ENCODE results near the gene RFXANK. TPM values are rescaled to one million over a fixed set of nuclear protein-coding genes. Genes with fewer than 3 reads are reported as not detected.
A peak's percentile ranks its signal among the peaks of the same experiment; 100 is the strongest.

The RFXANK gene
- total RNA-seq, 8 experiments from 2014 or later = 43.6 to 172 (median 88.6) TPM

- 0 to 21% (median 7%) methylated on average over 1 to 5 of the region's 11 CpGs; no CpG with 5 or more reads in 4 of the 10 experiments for WGBS, 10 experiments
- no peak overlapping the region for H3K27ac ChIP-seq
Measured at GRCh38 chr19:19202707-19203011, 10.6 kb downstream of the RFXANK start.

GRCh38 chr19:19203012-19203856 is 11.2 kb downstream of the RFXANK start, which contains the start of gene NR2C2AP:
Gene NR2C2AP, minus strand, starts transcription at chr19:19203414. Its CDS starts 354 bp downstream, at chr19:19203060.
- peak; percentile 83 to 93 (median 91) for ATAC-seq (replicated peaks in 6 of 8)
- Histone ChIP-seq H3K4me1 (replicated peaks in 1 of 2) (peaks cover 9 to 11% of the 10 kb centered on the region in 2 donors), H3K4me3 (peak within 1 kb of the TSS; percentile 51 to 77 (median 61)), H3K27ac (no peak within 1 kb of the TSS)
- WGBS, 10 experiments = 0 to 40% (median 13%) methylated on average over 2 to 32 of the region's 60 CpGs; no CpG with 5 or more reads in 1 of the 10 experiments
- in situ Hi-C loops (cut with MboI; ENCODE audit: low pct_unique_long_range_greater_than_20kb in 2 of 9, low sequenced_read_pairs in 9 of 9, unreplicated experiment in 9 of 9) = no loop called here

More at GRCh38 chr19:19202707-19203011, 10.6 kb downstream of the RFXANK start:
- peaks cover 6 to 8% of the 10 kb centered on the region in 2 donors for H3K4me1 ChIP-seq (replicated peaks in 1 of 2)
- peak overlapping the region; percentile 51 to 77 (median 61) for H3K4me3 ChIP-seq
- ATAC-seq (replicated peaks in 6 of 8) = no peak
- in situ Hi-C loops (cut with MboI; ENCODE audit: low pct_unique_long_range_greater_than_20kb in 2 of 9, low sequenced_read_pairs in 9 of 9, unreplicated experiment in 9 of 9) = no loop called here

- ATAC-seq (replicated peaks in 6 of 8) = no peak
- WGBS, 10 experiments = 30 to 97% (median 68%) methylated on average over 1 to 10 of the region's 13 CpGs; no CpG with 5 or more reads in 3 of the 10 experiments
- H3K27ac ChIP-seq = no peak overlapping the region
- H3K4me1 ChIP-seq (replicated peaks in 1 of 2) = peaks cover 14 to 16% of the 10 kb centered on the region in 2 donors
- in situ Hi-C loops (cut with MboI; ENCODE audit: low pct_unique_long_range_greater_than_20kb in 2 of 9, low sequenced_read_pairs in 9 of 9, unreplicated experiment in 9 of 9) = no loop called here
- H3K4me3 ChIP-seq = no peak overlapping the region
Measured at GRCh38 chr19:19204181-19204580, 12.1 kb downstream of the RFXANK start.

- H3K27ac ChIP-seq = no peak overlapping the region
- in situ Hi-C loops (cut with MboI; ENCODE audit: low pct_unique_long_range_greater_than_20kb in 2 of 9, low sequenced_read_pairs in 9 of 9, unreplicated experiment in 9 of 9) = no loop called here
- H3K4me1 ChIP-seq (replicated peaks in 1 of 2) = peaks cover 14 to 16% of the 10 kb centered on the region in 2 donors
- no peak overlapping the region for H3K4me3 ChIP-seq
- no peak for ATAC-seq (replicated peaks in 6 of 8)
- 26 to 79% (median 48%) methylated on average over 2 to 10 of the region's 14 CpGs; no CpG with 5 or more reads in 4 of the 10 experiments for WGBS, 10 experiments
Measured at GRCh38 chr19:19205416-19206410, 13.7 kb downstream of the RFXANK start.

GRCh38 chr19:19206938-19207337 is 14.9 kb downstream of the RFXANK start:
- Histone ChIP-seq H3K4me1 (replicated peaks in 1 of 2) (peaks cover 14 to 18% of the 10 kb centered on the region in 2 donors), H3K27ac (no peak overlapping the region), H3K4me3 (no peak overlapping the region)
- in situ Hi-C loops (cut with MboI; ENCODE audit: low pct_unique_long_range_greater_than_20kb in 2 of 9, low sequenced_read_pairs in 9 of 9, unreplicated experiment in 9 of 9) = no loop called here
- no peak for ATAC-seq (replicated peaks in 6 of 8)
- WGBS, 10 experiments = 20 to 66% (median 43%) methylated on average over 1 to 4 of the region's 5 CpGs; no CpG with 5 or more reads in 5 of the 10 experiments

GRCh38 chr19:19207637-19208572 is 15.8 kb downstream of the RFXANK start:
- in situ Hi-C loops (cut with MboI; ENCODE audit: low pct_unique_long_range_greater_than_20kb in 2 of 9, low sequenced_read_pairs in 9 of 9, unreplicated experiment in 9 of 9) = no loop called here
- WGBS, 10 experiments = 0 to 100% (median 74%) methylated on average over 1 to 2 of the region's 8 CpGs; no CpG with 5 or more reads in 5 of the 10 experiments
- H3K27ac ChIP-seq = no peak overlapping the region
- no peak overlapping the region for H3K4me3 ChIP-seq
- ATAC-seq (replicated peaks in 6 of 8) = peak in 4 of 8 experiments; percentile 11 to 52 (median 41)
- peaks cover 11 to 16% of the 10 kb centered on the region in 2 donors for H3K4me1 ChIP-seq (replicated peaks in 1 of 2)

- H3K4me1 ChIP-seq (replicated peaks in 1 of 2) = peaks cover 24 to 28% of the 10 kb centered on the region in 2 donors
- no peak overlapping the region for H3K27ac ChIP-seq
- no peak for ATAC-seq (replicated peaks in 6 of 8)
- whole genome bisulfite sequencing, 10 experiments = 43 to 100% (median 76%) methylated on average over 1 to 4 of the region's 9 CpGs; no CpG with 5 or more reads in 4 of the 10 experiments
- no peak overlapping the region for H3K4me3 ChIP-seq
- in situ Hi-C loops (cut with MboI; ENCODE audit: low pct_unique_long_range_greater_than_20kb in 2 of 9, low sequenced_read_pairs in 9 of 9, unreplicated experiment in 9 of 9) = no loop called here
Measured at GRCh38 chr19:19209372-19209771, 17.3 kb downstream of the RFXANK start.

- peak in 6 of 8 experiments; percentile 45 to 85 (median 78) for ATAC-seq (replicated peaks in 6 of 8)
- Histone ChIP-seq H3K4me1 (replicated peaks in 1 of 2) (peaks cover 26 to 28% of the 10 kb centered on the region in 2 donors), H3K27ac (peak within 1 kb of the TSS in 1 of 2 donors; percentile 45), H3K4me3 (peak within 1 kb of the TSS; percentile 45 to 94 (median 75))
- 0 to 83% (median 20%) methylated on average over 1 to 8 of the region's 54 CpGs; no CpG with 5 or more reads in 3 of the 10 experiments for WGBS, 10 experiments
- in situ Hi-C loops (cut with MboI; ENCODE audit: low pct_unique_long_range_greater_than_20kb in 2 of 9, low sequenced_read_pairs in 9 of 9, unreplicated experiment in 9 of 9) = no loop called here
Measured at GRCh38 chr19:19211499-19212420, 19.7 kb downstream of the RFXANK start, which contains the start of gene NCAN. Gene NCAN, plus strand, starts transcription at chr19:19211958. Its CDS starts 4,996 bp downstream, at chr19:19216954.

- peak overlapping the region; percentile 45 to 94 (median 75) for H3K4me3 ChIP-seq
- peak overlapping the region in 1 of 2 donors; percentile 39 for H3K27ac ChIP-seq
- in situ Hi-C loops (cut with MboI; ENCODE audit: low pct_unique_long_range_greater_than_20kb in 2 of 9, low sequenced_read_pairs in 9 of 9, unreplicated experiment in 9 of 9) = no loop called here
- WGBS, 10 experiments = no CpG with 5 or more reads among the region's 7 CpGs
- peaks cover 26 to 28% of the 10 kb centered on the region in 2 donors for H3K4me1 ChIP-seq (replicated peaks in 1 of 2)
- peak in 2 of 8 experiments; percentile 2 to 9 for ATAC-seq (replicated peaks in 6 of 8)
Measured at GRCh38 chr19:19212916-19213315, 20.9 kb downstream of the RFXANK start.

- no peak overlapping the region for H3K27ac ChIP-seq
- WGBS, 10 experiments = 11 to 40% methylated on average over 1 to 3 of the region's 21 CpGs; no CpG with 5 or more reads in 8 of the 10 experiments
- peak overlapping the region; percentile 45 to 94 (median 75) for H3K4me3 ChIP-seq
- peaks cover 19 to 21% of the 10 kb centered on the region in 2 donors for H3K4me1 ChIP-seq (replicated peaks in 1 of 2)
- in situ Hi-C loops (cut with MboI; ENCODE audit: low pct_unique_long_range_greater_than_20kb in 2 of 9, low sequenced_read_pairs in 9 of 9, unreplicated experiment in 9 of 9) = no loop called here
- ATAC-seq (replicated peaks in 6 of 8) = peak; percentile 12 to 61 (median 38)
Measured at GRCh38 chr19:19213426-19214158, 21.5 kb downstream of the RFXANK start.
